ENCODE results near the gene GATA5. TPM values are rescaled to one million over a fixed set of nuclear protein-coding genes. Genes with fewer than 3 reads are reported as not detected.

GATA5 gene
- total RNA-seq, 1 donor from 2014 or later, result not detected

DNA sequence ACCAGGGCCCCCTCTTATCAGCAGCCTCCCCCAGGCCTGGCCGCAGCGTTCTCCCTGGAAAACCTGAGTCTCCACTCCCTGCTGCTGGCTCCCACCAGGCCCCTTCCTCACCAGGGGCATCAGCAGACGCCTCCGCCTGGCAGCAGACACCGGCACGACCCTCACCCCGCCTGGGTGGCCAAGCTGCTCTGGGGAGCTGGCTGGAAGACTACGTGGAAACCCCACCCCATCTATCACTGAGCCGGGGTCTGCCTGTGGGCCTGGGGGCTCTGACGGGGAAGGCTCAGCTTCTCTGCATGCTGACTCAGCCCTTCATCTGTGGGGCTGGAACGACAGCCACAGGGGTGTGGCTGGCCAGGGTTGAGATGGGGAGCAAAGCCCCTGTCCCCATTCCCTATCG, 29.3 kb downstream of the GATA5 start:
- DNase-seq (no peak), ATAC-seq (ENCODE audit: low read depth) (no peak)
- no peak overlapping the region for H3K4me3 Mint-ChIP-seq
- no peak overlapping the region for H3K27ac Mint-ChIP-seq
- CTCF ChIA-PET, result no interaction called here
- POLR2A ChIA-PET, result no interaction called here
- intact Hi-C loops (cut with micrococcal nuclease), result no loop called here
- H3K27me3 Mint-ChIP-seq, result peaks cover 26% of the 10 kb centered on the region
- H3K4me1 Mint-ChIP-seq, result no peaks in the 10 kb centered on the region
- no peaks in the 10 kb centered on the region for H3K9me3 Mint-ChIP-seq
- H3K36me3 Mint-ChIP-seq (ENCODE audit: low read depth), result no peaks in the 10 kb centered on the region
- TF ChIP-seq, protein P1, sequence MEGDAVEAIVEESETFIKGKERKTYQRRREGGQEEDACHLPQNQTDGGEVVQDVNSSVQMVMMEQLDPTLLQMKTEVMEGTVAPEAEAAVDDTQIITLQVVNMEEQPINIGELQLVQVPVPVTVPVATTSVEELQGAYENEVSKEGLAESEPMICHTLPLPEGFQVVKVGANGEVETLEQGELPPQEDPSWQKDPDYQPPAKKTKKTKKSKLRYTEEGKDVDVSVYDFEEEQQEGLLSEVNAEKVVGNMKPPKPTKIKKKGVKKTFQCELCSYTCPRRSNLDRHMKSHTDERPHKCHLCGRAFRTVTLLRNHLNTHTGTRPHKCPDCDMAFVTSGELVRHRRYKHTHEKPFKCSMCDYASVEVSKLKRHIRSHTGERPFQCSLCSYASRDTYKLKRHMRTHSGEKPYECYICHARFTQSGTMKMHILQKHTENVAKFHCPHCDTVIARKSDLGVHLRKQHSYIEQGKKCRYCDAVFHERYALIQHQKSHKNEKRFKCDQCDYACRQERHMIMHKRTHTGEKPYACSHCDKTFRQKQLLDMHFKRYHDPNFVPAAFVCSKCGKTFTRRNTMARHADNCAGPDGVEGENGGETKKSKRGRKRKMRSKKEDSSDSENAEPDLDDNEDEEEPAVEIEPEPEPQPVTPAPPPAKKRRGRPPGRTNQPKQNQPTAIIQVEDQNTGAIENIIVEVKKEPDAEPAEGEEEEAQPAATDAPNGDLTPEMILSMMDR (IDR thresholded peaks at IDR 0.05), result no peak

DNA sequence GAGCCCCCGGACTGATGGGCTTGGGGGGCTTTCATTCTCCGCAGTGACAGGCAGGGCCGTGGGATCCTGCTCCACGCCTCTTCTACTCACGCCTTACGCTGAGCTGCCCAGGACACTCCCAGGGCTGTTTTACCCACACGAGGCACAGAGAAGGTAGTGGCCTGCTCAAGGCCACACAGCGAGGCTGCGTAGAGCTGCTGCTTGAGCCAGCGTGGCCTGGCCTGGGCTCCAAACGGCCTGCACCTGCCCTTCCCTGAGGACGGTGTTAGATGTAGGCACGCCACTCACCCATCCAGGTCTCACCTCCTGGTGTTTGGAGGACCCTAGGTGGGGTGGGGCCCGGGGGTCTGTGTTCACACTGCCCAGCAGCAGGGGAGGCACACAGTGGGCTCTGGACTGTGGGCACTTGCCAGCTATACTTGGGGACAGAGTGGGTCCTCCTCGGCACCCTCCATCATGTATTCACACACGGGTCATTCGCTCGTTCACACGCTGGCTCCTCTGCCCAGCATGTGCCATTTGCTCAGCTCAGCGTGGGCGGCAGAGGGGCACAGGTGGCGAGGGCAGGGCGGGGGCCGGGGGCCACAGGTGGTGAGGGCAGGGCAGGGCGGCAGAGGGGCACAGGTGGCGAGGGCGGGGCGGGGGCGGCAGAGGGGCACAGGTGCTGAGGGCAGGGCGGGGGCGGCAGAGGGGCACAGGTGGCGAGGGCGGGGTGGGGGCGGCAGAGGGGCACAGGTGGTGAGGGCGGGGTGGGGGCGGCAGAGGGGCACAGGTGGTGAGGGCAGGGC, 30.0 kb downstream of the GATA5 start:
- no peaks in the 10 kb centered on the region for H3K4me1 Mint-ChIP-seq
- intact Hi-C loops (cut with micrococcal nuclease), result no loop called here
- CTCF ChIA-PET, result no interaction called here

DNA sequence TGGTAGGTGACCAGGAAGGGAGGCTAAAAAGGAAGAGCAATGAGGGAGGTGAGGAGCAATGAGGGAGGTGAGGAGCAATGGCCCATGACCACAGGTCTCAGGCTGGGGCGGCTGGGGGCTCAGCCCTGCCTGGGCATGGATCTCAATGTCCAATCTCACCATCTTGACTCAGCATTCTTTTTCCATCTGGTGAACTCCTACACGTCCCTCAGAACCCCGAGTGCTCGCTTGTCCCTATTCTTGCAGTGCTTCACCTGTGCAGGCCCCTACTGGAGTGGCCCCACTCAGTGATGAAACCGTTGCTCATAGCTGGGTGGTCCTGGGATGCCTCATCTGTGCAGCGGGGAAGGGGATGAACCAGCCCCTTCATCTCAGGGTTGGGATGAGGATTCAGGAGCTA, 31.5 kb downstream of the GATA5 start:
- CTCF ChIA-PET, result no interaction called here

More for the DNA sequence above, 30.0 kb downstream of the GATA5 start:
- no peaks in the 10 kb centered on the region for H3K9me3 Mint-ChIP-seq
- no peak overlapping the region for H3K27ac Mint-ChIP-seq
- H3K36me3 Mint-ChIP-seq (ENCODE audit: low read depth), result no peaks in the 10 kb centered on the region
- TF ChIP-seq, protein P1 (IDR thresholded peaks at IDR 0.05), result no peak
- POLR2A ChIA-PET, result no interaction called here
- H3K4me3 Mint-ChIP-seq, result no peak overlapping the region
- DNase-seq (no peak), ATAC-seq (ENCODE audit: low read depth) (no peak)
- peaks cover 28% of the 10 kb centered on the region for H3K27me3 Mint-ChIP-seq

DNA sequence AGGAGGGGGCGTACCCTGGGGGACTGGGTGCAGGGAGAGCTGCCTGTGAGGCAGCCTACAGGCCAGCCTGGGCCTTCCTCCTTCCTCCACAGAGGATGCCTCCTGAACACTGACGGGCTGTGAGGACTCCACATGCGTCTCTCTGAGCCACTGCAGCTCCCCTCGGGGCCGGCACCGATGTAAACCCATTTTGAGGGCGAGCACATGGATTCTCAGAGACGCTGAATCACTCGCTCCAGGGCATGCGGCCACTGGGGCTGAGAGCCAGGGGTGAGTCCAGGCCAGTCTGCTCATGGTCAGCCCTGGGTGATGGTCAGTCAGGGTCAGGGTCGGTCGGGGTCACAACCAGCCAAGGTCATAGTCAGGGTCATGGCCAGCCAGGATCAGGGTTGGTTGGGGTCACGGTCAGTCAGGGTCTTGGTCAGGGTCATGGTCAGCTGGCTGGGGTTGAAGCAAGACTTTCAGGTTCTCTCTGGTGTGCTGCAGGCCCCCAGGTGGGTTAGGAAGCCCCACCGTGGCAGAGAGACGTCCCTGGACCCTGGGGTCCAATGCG, 33.7 kb downstream of the GATA5 start:
- intact Hi-C loops (cut with micrococcal nuclease), result no loop called here
- ChIA-PET POLR2A (no interaction called here), CTCF (no interaction called here)
- TF ChIP-seq, protein P1 (IDR thresholded peaks at IDR 0.05), result no peak
- no peak overlapping the region for H3K27ac Mint-ChIP-seq
- DNase-seq (no peak), ATAC-seq (ENCODE audit: low read depth) (no peak)
- peaks cover 21% of the 10 kb centered on the region for H3K27me3 Mint-ChIP-seq
- H3K36me3 Mint-ChIP-seq (ENCODE audit: low read depth), result no peaks in the 10 kb centered on the region
- H3K4me1 Mint-ChIP-seq, result no peaks in the 10 kb centered on the region
- no peaks in the 10 kb centered on the region for H3K9me3 Mint-ChIP-seq
- no peak overlapping the region for H3K4me3 Mint-ChIP-seq

More for the DNA sequence above, 31.5 kb downstream of the GATA5 start:
- no peaks in the 10 kb centered on the region for H3K9me3 Mint-ChIP-seq
- POLR2A ChIA-PET, result no interaction called here
- DNase-seq, result no peak
- H3K4me3 Mint-ChIP-seq, result no peak overlapping the region
- no peak for ATAC-seq (ENCODE audit: low read depth)
- H3K27me3 Mint-ChIP-seq, result peaks cover 26% of the 10 kb centered on the region
- TF ChIP-seq, protein P1 (IDR thresholded peaks at IDR 0.05), result no peak
- no peaks in the 10 kb centered on the region for H3K36me3 Mint-ChIP-seq (ENCODE audit: low read depth)
- H3K27ac Mint-ChIP-seq, result no peak overlapping the region
- H3K4me1 Mint-ChIP-seq, result no peaks in the 10 kb centered on the region
- intact Hi-C loops (cut with micrococcal nuclease), result no loop called here

DNA sequence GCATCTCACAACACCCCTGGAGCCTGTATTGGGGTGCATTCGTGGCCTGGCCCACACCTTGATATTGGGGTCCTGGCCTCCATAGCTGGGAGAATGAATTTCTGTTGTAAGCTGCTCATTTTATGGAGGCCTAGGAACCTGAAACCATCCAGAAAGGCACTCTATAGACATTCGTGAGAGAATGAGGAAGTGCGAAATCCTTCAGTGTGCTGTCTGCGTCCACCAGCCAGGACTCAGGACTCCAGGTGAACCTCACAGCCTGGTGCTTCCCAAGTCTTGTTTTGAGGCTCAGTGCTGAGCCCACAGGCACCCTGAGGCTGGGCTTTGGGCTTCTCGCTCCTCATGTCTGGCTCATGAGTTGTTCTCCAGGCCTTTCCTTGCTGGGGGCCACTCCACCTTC, 36.6 kb downstream of the GATA5 start:
- Mint-ChIP-seq H3K27me3 (peaks cover 27% of the 10 kb centered on the region), H3K4me1 (no peaks in the 10 kb centered on the region), H3K9me3 (no peaks in the 10 kb centered on the region), H3K27ac (no peak overlapping the region), H3K4me3 (no peak overlapping the region), H3K36me3 (ENCODE audit: low read depth) (no peaks in the 10 kb centered on the region)
- TF ChIP-seq, protein P1 (IDR thresholded peaks at IDR 0.05), result no peak
- intact Hi-C loops (cut with micrococcal nuclease), result no loop called here
- CTCF ChIA-PET, result no interaction called here
- DNase-seq (no peak), ATAC-seq (ENCODE audit: low read depth) (peak; percentile 50)
- POLR2A ChIA-PET, result interaction anchor here (0.6 kb wide), 1 partner anchor 30 kb away, joined by 7 read pairs; no protein-coding TSS in a partner anchor
